Measurements from ENCODE around the gene SEMA3D.

DNA sequence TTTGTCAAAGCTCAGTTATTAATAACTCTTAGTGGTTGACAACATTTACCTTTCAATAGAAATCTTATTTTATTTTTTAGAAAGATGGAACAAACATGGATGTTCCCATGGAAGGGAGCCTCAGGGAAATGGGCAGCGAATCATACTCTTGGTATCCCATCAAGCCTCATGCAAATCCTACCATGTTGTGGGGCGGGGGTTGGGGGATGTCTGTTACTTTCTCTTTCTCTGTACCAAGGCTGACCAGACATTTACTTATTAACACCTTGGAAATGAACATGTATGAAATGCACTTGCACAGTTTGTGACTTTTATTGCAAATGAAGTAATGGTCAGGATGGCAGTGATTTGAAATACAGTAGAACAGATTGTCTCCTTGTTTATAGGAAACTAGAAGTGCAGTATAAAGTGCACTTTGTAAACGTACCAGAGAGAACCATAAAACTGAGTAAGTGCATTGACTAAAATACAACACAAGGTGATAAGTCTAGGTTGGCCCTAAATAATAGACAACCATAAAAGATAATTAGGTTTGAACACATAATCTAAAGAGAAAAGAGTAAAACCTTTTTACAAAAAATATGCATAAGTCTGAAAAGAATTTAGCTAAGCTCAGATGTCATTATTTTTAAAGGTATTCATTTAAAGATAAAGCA lies 32.4 kb downstream of the SEMA3D start:
- TF ChIP-seq, protein P1, sequence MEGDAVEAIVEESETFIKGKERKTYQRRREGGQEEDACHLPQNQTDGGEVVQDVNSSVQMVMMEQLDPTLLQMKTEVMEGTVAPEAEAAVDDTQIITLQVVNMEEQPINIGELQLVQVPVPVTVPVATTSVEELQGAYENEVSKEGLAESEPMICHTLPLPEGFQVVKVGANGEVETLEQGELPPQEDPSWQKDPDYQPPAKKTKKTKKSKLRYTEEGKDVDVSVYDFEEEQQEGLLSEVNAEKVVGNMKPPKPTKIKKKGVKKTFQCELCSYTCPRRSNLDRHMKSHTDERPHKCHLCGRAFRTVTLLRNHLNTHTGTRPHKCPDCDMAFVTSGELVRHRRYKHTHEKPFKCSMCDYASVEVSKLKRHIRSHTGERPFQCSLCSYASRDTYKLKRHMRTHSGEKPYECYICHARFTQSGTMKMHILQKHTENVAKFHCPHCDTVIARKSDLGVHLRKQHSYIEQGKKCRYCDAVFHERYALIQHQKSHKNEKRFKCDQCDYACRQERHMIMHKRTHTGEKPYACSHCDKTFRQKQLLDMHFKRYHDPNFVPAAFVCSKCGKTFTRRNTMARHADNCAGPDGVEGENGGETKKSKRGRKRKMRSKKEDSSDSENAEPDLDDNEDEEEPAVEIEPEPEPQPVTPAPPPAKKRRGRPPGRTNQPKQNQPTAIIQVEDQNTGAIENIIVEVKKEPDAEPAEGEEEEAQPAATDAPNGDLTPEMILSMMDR (IDR thresholded peaks at IDR 0.05 in 2 of 3, conservative IDR thresholded peaks at IDR 0.05 in 1 of 3; ENCODE audit: borderline replicate concordance in 1 of 3, insufficient read depth in 1 of 3, low read depth in 2 of 3, low read length in 2 of 3), result no peak
- TF ChIP-seq POLR2AphosphoS5 (IDR thresholded peaks at IDR 0.05; ENCODE audit: low read depth, low read length), result no peak
- TF ChIP-seq POLR2A (IDR thresholded peaks at IDR 0.05; ENCODE audit: borderline replicate concordance, extremely low read depth, insufficient read depth, insufficient read length), result no peak
- TF ChIP-seq, protein P2, sequence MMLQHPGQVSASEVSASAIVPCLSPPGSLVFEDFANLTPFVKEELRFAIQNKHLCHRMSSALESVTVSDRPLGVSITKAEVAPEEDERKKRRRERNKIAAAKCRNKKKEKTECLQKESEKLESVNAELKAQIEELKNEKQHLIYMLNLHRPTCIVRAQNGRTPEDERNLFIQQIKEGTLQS (IDR thresholded peaks at IDR 0.05), result no peak
- TF ChIP-seq CEBPB (IDR thresholded peaks at IDR 0.05; ENCODE audit: low read depth), result no peak
- no peak for TF ChIP-seq EZH2phosphoT487 (IDR thresholded peaks at IDR 0.05; ENCODE audit: borderline replicate concordance)
- TF ChIP-seq ELF1 (IDR thresholded peaks at IDR 0.05; ENCODE audit: borderline replicate concordance, low read depth), result no peak
- no peak for TF ChIP-seq SP1 (IDR thresholded peaks at IDR 0.05; ENCODE audit: low read depth)
- TF ChIP-seq JUND (IDR thresholded peaks at IDR 0.05), result no peak
- TF ChIP-seq, protein P3, sequence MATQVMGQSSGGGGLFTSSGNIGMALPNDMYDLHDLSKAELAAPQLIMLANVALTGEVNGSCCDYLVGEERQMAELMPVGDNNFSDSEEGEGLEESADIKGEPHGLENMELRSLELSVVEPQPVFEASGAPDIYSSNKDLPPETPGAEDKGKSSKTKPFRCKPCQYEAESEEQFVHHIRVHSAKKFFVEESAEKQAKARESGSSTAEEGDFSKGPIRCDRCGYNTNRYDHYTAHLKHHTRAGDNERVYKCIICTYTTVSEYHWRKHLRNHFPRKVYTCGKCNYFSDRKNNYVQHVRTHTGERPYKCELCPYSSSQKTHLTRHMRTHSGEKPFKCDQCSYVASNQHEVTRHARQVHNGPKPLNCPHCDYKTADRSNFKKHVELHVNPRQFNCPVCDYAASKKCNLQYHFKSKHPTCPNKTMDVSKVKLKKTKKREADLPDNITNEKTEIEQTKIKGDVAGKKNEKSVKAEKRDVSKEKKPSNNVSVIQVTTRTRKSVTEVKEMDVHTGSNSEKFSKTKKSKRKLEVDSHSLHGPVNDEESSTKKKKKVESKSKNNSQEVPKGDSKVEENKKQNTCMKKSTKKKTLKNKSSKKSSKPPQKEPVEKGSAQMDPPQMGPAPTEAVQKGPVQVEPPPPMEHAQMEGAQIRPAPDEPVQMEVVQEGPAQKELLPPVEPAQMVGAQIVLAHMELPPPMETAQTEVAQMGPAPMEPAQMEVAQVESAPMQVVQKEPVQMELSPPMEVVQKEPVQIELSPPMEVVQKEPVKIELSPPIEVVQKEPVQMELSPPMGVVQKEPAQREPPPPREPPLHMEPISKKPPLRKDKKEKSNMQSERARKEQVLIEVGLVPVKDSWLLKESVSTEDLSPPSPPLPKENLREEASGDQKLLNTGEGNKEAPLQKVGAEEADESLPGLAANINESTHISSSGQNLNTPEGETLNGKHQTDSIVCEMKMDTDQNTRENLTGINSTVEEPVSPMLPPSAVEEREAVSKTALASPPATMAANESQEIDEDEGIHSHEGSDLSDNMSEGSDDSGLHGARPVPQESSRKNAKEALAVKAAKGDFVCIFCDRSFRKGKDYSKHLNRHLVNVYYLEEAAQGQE (IDR thresholded peaks at IDR 0.05; ENCODE audit: low read depth), result no peak
- TF ChIP-seq EGR1 (IDR thresholded peaks at IDR 0.05; ENCODE audit: low read depth), result no peak
- TF ChIP-seq, protein P4, sequence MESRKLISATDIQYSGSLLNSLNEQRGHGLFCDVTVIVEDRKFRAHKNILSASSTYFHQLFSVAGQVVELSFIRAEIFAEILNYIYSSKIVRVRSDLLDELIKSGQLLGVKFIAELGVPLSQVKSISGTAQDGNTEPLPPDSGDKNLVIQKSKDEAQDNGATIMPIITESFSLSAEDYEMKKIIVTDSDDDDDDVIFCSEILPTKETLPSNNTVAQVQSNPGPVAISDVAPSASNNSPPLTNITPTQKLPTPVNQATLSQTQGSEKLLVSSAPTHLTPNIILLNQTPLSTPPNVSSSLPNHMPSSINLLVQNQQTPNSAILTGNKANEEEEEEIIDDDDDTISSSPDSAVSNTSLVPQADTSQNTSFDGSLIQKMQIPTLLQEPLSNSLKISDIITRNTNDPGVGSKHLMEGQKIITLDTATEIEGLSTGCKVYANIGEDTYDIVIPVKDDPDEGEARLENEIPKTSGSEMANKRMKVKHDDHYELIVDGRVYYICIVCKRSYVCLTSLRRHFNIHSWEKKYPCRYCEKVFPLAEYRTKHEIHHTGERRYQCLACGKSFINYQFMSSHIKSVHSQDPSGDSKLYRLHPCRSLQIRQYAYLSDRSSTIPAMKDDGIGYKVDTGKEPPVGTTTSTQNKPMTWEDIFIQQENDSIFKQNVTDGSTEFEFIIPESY (IDR thresholded peaks at IDR 0.05; ENCODE audit: extremely low read depth, insufficient replicate concordance, low read length), result no peak
- TF ChIP-seq SIN3A (IDR thresholded peaks at IDR 0.05; ENCODE audit: low read depth), result no peak
- no peak for TF ChIP-seq ZFX (IDR thresholded peaks at IDR 0.05)
